ENCODE measurements around the gene MAP4K2.

GRCh38 chr11:64794526-64794925 is 8.5 kb downstream of the MAP4K2 start:
- TF ChIP-seq MTF1 (CRISPR knock-in tag; IDR thresholded peaks at IDR 0.05) (no peak), BRF2 (CRISPR knock-in tag; IDR thresholded peaks at IDR 0.05) (no peak), ZNF580 (CRISPR knock-in tag; IDR thresholded peaks at IDR 0.05; ENCODE audit: borderline replicate concordance, low read depth) (no peak), ZNF776 (CRISPR knock-in tag; IDR thresholded peaks at IDR 0.05) (no peak), POLR2AphosphoS5 (IDR thresholded peaks at IDR 0.05; ENCODE audit: low read depth, low read length) (no peak), MTA1 (CRISPR knock-in tag; IDR thresholded peaks at IDR 0.05; ENCODE audit: borderline replicate concordance) (no peak), ZBTB4 (CRISPR knock-in tag; IDR thresholded peaks at IDR 0.05; ENCODE audit: borderline replicate concordance) (no peak), GATAD2A (CRISPR knock-in tag; IDR thresholded peaks at IDR 0.05) (no peak), MAX (IDR thresholded peaks at IDR 0.05) (no peak), MZF1 (CRISPR knock-in tag; IDR thresholded peaks at IDR 0.05; ENCODE audit: borderline replicate concordance) (no peak), NAIF1 (CRISPR knock-in tag; IDR thresholded peaks at IDR 0.05; ENCODE audit: borderline replicate concordance) (no peak), ZNF512 (CRISPR knock-in tag; IDR thresholded peaks at IDR 0.05) (no peak)
